Stomach (tissue), 9 donors: Measurements from ENCODE around the gene FRMD5. TPM values are rescaled to one million over a fixed set of nuclear protein-coding genes. Genes with fewer than 3 reads are reported as not detected.

Experiments
- DNase-seq, 2 donors: peaks; one replicate each; pipeline versions ENCODE4 v3.0.0 to v3.0.0-alpha.2; 2013 to 2019
- H3K27ac ChIP-seq, 5 donors: fragments of 200-600 bp in 4 of 5; sonication (generic) in 4 of 5; one replicate each; pipeline ENCODE4 v1.5.1; 2013 to 2019; ENCODE audit warnings: mild to moderate bottlenecking in 1 of 5, moderate library complexity in 1 of 5
- H3K27me3 ChIP-seq, 3 donors: fragments of 200-600 bp; sonication (generic); one replicate each; pipeline ENCODE4 v1.5.1; 2017 to 2019; ENCODE audit warnings: mixed run types in 1 of 3
- H3K36me3 ChIP-seq, 4 donors: fragments of 200-600 bp; sonication (generic); 1 replicate in 3 of 4; 2 replicates in 1 of 4; pipeline ENCODE4 v1.5.1; 2016 to 2019
- H3K4me1 ChIP-seq, 4 donors: fragments of 200-600 bp; sonication (generic); one replicate each; pipeline ENCODE4 v1.5.1; 2016 to 2019
- H3K4me3 ChIP-seq, 4 donors: fragments of 200-600 bp; sonication (generic) in 3 of 4; one replicate each; pipeline ENCODE4 v1.5.1; 2016 to 2019; ENCODE audit warnings: mild to moderate bottlenecking in 1 of 4
- H3K9me3 ChIP-seq, 4 donors: fragments of 200-600 bp; sonication (generic); one replicate each; pipeline ENCODE4 v1.5.1; 2016 to 2019
- CTCF ChIP-seq, 7 experiments: fragments of 450-650 bp in 4 of 7; fragments of 200-600 bp in 3 of 7; sonication (generic) in 3 of 7; IDR thresholded peaks; one replicate each; pipeline ENCODE4 v1.5.1; 2016 to 2019; ENCODE audit warnings: antibody characterized with exemption in 7 of 7, control low read depth in 2 of 7, mild to moderate bottlenecking in 1 of 7
- EP300 ChIP-seq: sonication (generic); formaldehyde crosslinking; IDR thresholded peaks from one replicate; pipeline ENCODE4 v1.6.1; 2017; ENCODE audit warnings: antibody characterized with exemption
- POLR2A ChIP-seq, 4 donors: fragments of 450-650 bp; IDR thresholded peaks; one replicate each; pipeline ENCODE4 v1.6.1; 2016; ENCODE audit warnings: antibody characterized with exemption in 4 of 4, control low read depth in 2 of 4, mild to moderate bottlenecking in 1 of 4, moderate library complexity in 1 of 4
- POLR2AphosphoS5 ChIP-seq, 3 donors: sonication (generic); formaldehyde crosslinking; IDR thresholded peaks; one replicate each; pipeline ENCODE4 v1.6.1; 2016; ENCODE audit warnings: antibody characterized with exemption in 3 of 3
- WGBS, 5 donors: extraction: QIAGEN DNeasy Blood & Tissue Kit in 3 of 5; methylation state at CpG; one replicate each; pipeline versions ENCODE4 v1.1.5 to v1.1.7; 2013 to 2018; 5-methylcytosine and 5-hydroxymethylcytosine counted together
- intact Hi-C: fragments of 100-400 bp; cut with DNase I; formaldehyde crosslinking; loops from one replicate; pipeline ENCODE4 v1.15.1; 2023; ENCODE audit warnings: low total_unique reads
- polyA plus RNA-seq, 3 donors: library from polyadenylated mRNA; stranded (reverse); fragments of 200-250 nt; gene quantifications; one replicate each; pipeline ENCODE4 v1.2.3, GENCODE V29; 2013
- total RNA-seq, 5 donors: library from RNA; depleted of rRNA; stranded (reverse); fragments of >200 nt; gene quantifications; one replicate each; pipeline versions ENCODE4 v1.1.0 to v1.2.3, GENCODE V29; 2014 to 2016
- donor health status: healthy with polysubstance abuse.
- donor health status: Bipolar disorder and iron deficiency.
- donor health status: healthy.

FRMD5 gene
- total and polyA plus RNA-seq, 8 donors: 0.40 to 13.0 (median 2.5) TPM

- Histone ChIP-seq H3K27ac (no peak overlapping the region), H3K9me3 (no peaks in the 10 kb centered on the region), H3K4me1 (peaks cover 0 to 11% (median 4%) of the 10 kb centered on the region in 4 donors), H3K4me3 (no peak overlapping the region), H3K27me3 (peaks cover 0 to 5% (median 0%) of the 10 kb centered on the region in 3 donors), H3K36me3 (no peaks in the 10 kb centered on the region)
- TF ChIP-seq POLR2AphosphoS5 (IDR thresholded peaks at IDR 0.05) (no peak), POLR2A (IDR thresholded peaks at IDR 0.05) (no peak), EP300 (no peak), CTCF (IDR thresholded peaks at IDR 0.05) (no peak)
- 80 to 88% (median 82%) methylated on average over 2 of the region's 2 CpGs for WGBS, 5 donors
- intact Hi-C loops: no loop called here
- no peak for DNase-seq
These were observed 296.2 kb downstream of the FRMD5 start for GRCh38 chr15:43898891-43899290.

- no peaks in the 10 kb centered on the region for H3K9me3 ChIP-seq
- WGBS, 5 donors: 88 to 98% (median 96%) methylated on average over 1 of the region's 1 CpG
- peaks cover 0 to 15% (median 5%) of the 10 kb centered on the region in 4 donors for H3K4me1 ChIP-seq
- H3K27me3 ChIP-seq: no peaks in the 10 kb centered on the region
- TF ChIP-seq CTCF (IDR thresholded peaks at IDR 0.05): no peak
- TF ChIP-seq POLR2AphosphoS5 (IDR thresholded peaks at IDR 0.05): no peak
- TF ChIP-seq EP300: no peak
- no peak for TF ChIP-seq POLR2A (IDR thresholded peaks at IDR 0.05)
- no peak overlapping the region for H3K27ac ChIP-seq
- intact Hi-C loops: no loop called here
- no peak for DNase-seq
- H3K4me3 ChIP-seq: no peak overlapping the region
- H3K36me3 ChIP-seq: no peaks in the 10 kb centered on the region
These were observed 298.5 kb downstream of the FRMD5 start for GRCh38 chr15:43896543-43896942.

DNA sequence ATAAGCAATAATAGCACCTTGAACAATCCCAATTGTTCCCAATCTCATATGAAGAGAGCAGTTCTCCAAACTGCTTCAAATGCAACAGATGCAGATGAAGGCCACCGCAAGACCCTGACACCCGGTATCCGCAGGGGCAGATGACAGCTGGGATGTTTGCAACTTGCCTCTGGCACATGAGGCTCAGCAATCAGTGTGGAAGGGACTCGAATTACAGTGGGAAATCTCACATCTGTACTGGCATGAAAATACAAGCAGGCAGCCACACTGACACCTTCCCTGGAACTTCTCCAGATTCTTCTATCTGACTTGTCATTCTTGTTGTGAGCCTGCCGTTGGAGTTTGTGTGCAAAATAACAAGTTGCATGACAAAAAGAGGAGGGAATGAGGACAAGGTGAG lies 299.5 kb downstream of the FRMD5 start:
- WGBS, 5 donors: 50 to 63% (median 56%) methylated on average over 5 of the region's 5 CpGs
- H3K9me3 ChIP-seq: no peaks in the 10 kb centered on the region
- intact Hi-C loops: no loop called here
- peaks cover 0 to 15% (median 5%) of the 10 kb centered on the region in 4 donors for H3K4me1 ChIP-seq
- TF ChIP-seq EP300 (no peak), POLR2AphosphoS5 (IDR thresholded peaks at IDR 0.05) (no peak), POLR2A (IDR thresholded peaks at IDR 0.05) (no peak), CTCF (IDR thresholded peaks at IDR 0.05) (no peak)
- H3K27ac ChIP-seq: no peak overlapping the region
- no peaks in the 10 kb centered on the region for H3K27me3 ChIP-seq
- H3K36me3 ChIP-seq: no peaks in the 10 kb centered on the region
- DNase-seq: no peak
- no peak overlapping the region for H3K4me3 ChIP-seq

DNA sequence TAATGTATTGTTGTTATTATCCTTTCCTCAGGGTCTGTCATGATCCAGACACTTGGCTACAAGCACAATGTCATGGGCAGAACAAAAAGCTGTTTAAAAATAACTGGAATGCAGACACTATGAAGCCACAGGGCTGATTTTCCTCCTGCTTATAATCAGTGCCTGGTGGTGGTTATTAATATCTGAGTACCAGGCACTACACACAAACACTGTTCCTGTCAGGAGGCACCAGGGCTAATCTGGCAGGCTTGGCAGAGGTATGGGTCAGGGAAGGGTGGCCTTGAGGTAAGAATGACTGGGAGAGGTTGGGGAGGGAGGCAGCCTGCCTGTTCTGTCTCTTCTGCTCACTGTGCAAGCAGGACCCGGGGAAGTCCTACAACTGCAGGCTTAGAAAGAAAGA lies 301.1 kb downstream of the FRMD5 start:
- Histone ChIP-seq H3K9me3 (no peaks in the 10 kb centered on the region), H3K27me3 (no peaks in the 10 kb centered on the region), H3K4me1 (peaks cover 0 to 15% (median 5%) of the 10 kb centered on the region in 4 donors), H3K27ac (peak overlapping the region in 1 of 5 donors; percentile 18), H3K4me3 (no peak overlapping the region), H3K36me3 (no peaks in the 10 kb centered on the region)
- WGBS, 5 donors: 27 to 53% (median 33%) methylated on average over 1 of the region's 1 CpG
- no peak for TF ChIP-seq EP300
- no peak for TF ChIP-seq CTCF (IDR thresholded peaks at IDR 0.05)
- TF ChIP-seq POLR2A (IDR thresholded peaks at IDR 0.05): no peak
- TF ChIP-seq POLR2AphosphoS5 (IDR thresholded peaks at IDR 0.05): no peak
- DNase-seq: peak in 1 of 2 donors; percentile 36
- intact Hi-C loops: no loop called here
